GM10847 (cell line): Measurements from ENCODE around the gene LYPD6B.

Experiments used
- POLR2A ChIP-seq: IDR thresholded peaks from 2 replicates; pipeline ENCODE4 v1.6.1; 2011; ENCODE audit not compliant: insufficient read length; ENCODE audit errors: extremely low read depth

LYPD6B gene

GRCh38 chr2:149005471-149006077, 32.9 kb upstream of the LYPD6B start:
- TF ChIP-seq POLR2A: no peak

- no peak for TF ChIP-seq POLR2A
These were observed 31.5 kb upstream of the LYPD6B start for GRCh38 chr2:149006883-149007543.

GRCh38 chr2:149008381-149008780, 30.1 kb upstream of the LYPD6B start:
- no peak for TF ChIP-seq POLR2A

DNA sequence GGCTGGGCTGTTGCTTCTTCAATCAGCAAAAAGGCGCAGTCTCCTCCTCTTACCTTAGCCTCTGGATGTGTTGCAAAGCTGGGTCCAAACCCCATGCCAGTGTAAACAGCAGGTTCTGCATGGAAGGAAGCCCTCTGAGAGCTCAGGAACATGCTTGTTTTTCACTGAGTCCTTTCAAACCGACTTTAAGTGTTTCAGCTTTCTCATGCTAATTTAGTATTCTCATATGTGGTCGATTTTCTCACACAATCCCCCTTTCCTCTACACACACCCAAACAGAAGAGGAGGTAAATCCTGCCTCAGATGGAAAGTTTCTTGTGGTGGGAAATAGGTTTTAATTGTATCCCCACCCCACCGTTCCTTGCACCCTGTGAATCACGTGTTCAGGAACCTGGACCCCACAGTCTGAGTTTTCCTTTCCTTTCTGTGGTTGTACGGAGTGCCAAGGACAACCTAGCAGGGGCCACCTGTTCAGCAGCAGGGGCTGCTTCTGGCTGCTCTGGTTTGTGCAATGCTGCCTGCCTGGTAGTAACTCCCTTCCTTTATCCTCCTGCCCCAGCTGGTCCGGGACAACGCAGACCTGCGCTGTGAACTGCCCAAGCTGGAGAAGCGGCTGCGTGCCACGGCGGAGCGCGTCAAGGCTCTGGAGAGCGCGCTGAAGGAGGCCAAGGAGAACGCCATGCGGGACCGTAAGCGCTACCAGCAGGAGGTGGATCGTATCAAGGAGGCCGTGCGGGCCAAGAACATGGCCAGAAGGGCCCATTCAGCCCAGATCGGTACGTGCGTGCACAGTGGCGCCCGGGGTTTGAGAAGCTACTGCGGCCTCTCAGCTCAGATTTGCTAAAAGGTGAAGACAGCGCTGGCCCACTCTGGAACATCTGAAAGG, 28.7 kb upstream of the LYPD6B start:
- no peak for TF ChIP-seq POLR2A

GRCh38 chr2:149012545-149012944, 26.0 kb upstream of the LYPD6B start:
- no peak for TF ChIP-seq POLR2A

- no peak for TF ChIP-seq POLR2A
These were observed 23.0 kb upstream of the LYPD6B start for GRCh38 chr2:149015501-149015900.

DNA sequence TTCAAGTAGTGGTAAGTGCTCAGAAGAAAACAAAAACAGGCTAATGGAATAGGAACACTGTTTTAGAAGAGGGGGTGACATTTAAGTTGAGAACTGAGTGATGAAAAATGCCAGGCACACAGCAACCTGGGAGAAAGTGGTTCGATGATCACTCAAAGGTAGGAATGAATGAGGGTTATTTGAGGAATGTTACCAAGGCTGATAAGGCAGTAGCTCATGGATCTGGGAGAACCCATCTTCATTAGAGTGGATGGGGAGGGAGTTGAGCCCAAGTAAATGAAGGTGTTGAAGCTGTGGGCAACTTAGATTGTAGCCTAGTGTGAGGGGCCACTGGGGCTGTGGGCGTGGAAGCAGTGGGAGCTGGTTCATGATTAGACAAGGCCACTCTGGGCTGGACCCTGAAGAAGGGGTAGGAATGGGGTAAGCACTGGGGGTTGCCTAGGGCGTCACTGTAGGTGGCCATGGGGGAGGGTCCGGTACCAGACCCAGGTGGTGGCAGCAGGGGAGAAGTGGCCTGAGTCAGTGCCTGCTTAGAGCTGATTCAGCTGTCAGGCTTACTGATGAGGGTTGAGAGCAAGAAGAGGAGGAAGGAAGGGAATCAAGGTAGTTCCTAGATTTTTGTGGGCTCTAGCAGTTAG, 22.5 kb upstream of the LYPD6B start:
- TF ChIP-seq POLR2A: no peak

DNA sequence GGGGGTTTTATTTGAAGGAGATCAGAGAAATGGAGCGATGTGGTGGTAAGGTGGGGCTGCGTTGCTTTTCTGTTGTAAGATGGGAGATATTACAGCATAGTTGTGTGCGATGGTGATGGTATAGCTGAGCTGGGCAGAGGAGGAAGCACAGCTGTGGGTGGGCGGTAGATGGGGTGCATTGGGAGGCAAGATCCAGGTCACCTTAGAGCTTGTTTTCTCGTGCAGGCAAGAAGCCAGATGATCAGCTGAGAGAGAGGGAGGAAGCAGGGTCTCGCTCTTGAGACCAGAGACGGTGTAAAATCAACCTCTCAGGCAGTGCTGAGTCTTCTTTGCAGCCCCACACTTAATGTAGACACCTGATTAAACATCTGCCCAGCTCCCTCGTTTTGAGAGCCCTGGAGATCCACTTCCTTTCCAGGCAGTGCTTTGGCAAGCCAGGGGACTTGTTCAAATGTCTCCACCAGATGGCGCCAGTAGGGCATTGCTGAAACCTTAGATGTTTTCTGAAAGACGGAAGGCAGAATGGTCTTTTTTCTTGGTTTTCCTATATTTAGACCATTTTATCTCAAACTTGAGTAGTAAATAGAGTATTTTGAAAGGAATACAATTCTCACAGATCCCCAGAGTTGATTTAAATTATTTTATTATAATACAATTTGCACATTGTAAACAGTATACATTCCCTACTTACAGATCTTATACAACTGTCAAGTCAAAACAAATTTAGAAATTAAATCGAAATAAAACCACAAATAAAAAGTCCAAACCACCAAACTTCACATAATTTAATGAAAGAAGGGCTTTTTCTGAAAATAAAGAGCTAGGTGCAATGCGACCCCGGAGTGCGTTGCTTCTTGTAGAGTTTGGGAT, 21.1 kb upstream of the LYPD6B start:
- TF ChIP-seq POLR2A: no peak

GRCh38 chr2:149018981-149019380, 19.5 kb upstream of the LYPD6B start:
- no peak for TF ChIP-seq POLR2A

DNA sequence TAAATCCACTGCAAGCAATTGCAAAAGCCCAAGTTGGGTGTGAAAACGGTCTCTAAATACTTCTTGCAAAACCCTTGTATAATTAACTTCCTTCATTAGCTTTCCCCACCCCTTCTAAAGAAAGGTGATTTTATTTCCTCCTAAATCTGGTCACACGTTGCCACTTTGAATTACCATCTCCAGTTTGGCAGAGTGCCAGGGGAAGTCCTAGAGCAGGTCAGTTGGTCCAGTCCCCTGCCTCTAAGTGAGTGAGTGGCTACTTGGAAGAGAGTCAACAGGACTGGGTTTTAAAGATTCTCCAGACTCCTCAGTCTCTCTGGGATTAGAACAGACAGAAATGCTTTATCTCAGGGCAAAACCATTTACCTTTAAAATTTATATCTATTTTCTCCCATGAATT, 18.7 kb upstream of the LYPD6B start:
- TF ChIP-seq POLR2A: no peak

DNA sequence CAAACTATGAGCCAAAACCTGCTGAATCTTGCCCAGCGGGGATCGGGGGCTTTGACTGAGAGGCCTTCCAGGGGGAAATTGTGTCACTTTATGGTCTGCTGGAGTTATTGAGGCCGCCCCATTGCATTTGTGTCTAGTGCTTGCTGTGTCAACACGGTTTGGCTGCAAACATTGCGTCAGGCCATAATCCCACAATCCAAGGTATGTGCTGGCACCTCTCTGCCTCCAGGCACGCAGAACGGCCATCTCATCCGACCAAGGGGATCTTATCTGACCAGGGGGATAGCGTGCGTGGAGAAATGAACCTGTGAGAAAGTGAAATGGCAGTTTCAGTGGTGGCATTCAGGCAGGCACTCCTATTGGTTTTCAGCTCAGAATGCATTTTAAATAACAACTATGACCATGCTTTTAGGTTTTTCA, 18.1 kb upstream of the LYPD6B start:
- peak; percentile 19 for TF ChIP-seq POLR2A

DNA sequence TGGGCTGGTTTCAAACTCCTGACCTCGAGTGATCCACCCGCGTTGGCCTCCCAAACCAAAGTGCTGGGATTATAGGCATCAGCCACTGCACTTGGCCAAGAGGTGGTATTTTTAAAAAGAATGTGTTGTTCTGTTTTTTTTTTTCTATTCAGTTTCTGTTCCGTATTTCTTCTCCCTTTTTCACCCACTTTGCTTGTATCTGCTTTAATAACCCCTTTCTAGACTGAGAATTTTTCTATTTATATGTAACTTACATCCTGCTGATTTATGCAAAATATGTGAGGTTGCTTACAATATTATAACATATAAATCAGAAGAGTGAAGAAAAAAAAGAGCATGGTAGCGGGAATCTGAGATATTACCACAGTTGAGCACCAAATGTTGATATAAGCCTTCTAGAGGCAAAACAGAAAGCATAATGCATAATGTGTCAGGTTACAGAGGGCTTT, 17.2 kb upstream of the LYPD6B start:
- TF ChIP-seq POLR2A: no peak

DNA sequence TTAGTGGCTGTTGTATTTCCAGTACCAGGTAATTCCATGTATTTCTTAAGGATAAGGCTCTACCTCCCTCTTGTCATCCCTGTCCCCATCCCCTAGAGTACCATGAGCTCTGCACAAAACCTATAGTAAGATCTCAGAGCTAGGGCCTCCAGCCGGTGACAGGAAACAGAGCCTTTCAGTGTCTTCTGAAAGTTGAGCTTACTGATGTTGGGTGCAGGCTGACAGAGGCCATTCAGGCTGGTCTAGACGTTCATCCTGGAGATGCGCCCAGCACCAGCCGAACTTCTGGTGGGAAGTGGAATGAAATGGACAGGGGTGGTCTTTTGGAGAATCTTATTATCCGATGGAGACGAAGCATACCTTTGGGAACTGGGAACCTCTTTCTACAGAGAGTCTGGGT, 16.7 kb upstream of the LYPD6B start:
- TF ChIP-seq POLR2A: no peak

DNA sequence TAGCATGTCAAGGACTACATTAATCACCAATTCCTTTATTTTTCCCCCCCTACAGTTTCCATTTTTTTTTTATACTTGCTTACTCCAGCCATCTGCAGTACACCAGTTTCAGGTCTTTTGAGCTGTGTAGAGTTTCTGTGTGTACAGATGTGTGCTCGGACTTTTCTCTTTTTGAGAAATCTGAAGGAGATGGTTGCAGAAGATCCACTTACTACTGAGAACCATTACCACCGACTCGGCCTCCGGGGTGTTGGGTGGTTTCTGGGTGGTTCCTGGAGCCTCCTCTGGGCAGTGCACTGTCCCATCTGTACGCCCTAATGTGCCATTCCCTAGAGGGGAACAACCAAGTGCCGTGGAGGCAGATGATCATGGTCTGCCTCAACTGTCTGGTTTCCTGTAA, 15.4 kb upstream of the LYPD6B start:
- no peak for TF ChIP-seq POLR2A

DNA sequence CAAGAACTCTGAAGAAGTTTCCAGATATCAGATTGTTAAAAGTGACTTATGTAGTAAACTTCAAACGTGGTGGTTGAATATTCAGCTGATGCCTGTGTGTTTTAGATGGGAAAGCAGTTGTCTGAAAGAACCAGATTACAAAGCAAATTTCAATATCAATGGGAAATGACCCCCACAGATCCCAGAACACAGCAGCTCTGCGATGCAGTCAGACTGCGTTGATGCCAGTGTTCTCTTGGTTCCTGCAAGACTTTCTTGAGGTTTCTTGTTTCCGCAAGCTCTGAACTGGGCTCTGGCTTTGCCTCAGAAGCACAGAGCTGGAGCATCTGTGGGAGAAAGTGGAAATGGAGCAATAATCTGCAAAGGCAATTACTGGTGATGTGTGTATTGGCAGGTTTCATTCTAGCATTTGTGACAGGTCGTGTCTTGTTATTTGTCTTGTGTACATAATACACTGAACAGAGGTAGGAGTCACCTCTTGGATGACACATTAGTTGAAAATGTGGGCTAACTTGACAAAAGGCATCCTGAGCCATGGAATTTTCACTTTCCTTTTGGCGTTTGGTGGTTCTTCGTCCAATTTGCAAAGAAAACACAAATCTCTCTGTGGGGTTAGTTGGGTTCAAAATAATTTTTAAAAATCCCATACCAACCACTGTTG, 10.8 kb upstream of the LYPD6B start:
- TF ChIP-seq POLR2A: no peak

GRCh38 chr2:149028377-149028776, 10.1 kb upstream of the LYPD6B start:
- TF ChIP-seq POLR2A: no peak
